A549 (cell line): ENCODE measurements around the gene STRIP2.

Experiments
- CHD4 ChIP-seq: fragments of 200-600 bp; sonication (generic); IDR thresholded peaks from 2 replicates; pipeline ENCODE4 v1.6.1; 2016; ENCODE audit warnings: antibody characterized with exemption, mild to moderate bottlenecking, borderline replicate concordance
- MAX ChIP-seq: IDR thresholded peaks from 2 replicates; pipeline ENCODE4 v1.6.1; 2012
- POLR2A ChIP-seq: IDR thresholded peaks from 2 replicates; pipeline ENCODE4 v1.6.1; 2012; ENCODE audit warnings: mild to moderate bottlenecking, low read length
- SMC3 ChIP-seq: fragments of >200 bp; sonication (Bioruptor Twin); formaldehyde crosslinking; IDR thresholded peaks from 3 replicates; pipeline ENCODE4 v1.6.1; 2018; ENCODE audit warnings: inconsistent platforms
- TF ChIP-seq, protein P1 (sequence below): fragments of 450-650 bp; IDR thresholded peaks from 2 replicates; pipeline ENCODE4 v1.6.1; 2014; ENCODE audit warnings: antibody characterized with exemption

GRCh38 chr7:129385116-129385515 is 49.1 kb upstream of the STRIP2 start:
- TF ChIP-seq CHD4 (no peak), POLR2A (no peak), MAX (no peak), SMC3 (no peak)
- TF ChIP-seq, protein P1, sequence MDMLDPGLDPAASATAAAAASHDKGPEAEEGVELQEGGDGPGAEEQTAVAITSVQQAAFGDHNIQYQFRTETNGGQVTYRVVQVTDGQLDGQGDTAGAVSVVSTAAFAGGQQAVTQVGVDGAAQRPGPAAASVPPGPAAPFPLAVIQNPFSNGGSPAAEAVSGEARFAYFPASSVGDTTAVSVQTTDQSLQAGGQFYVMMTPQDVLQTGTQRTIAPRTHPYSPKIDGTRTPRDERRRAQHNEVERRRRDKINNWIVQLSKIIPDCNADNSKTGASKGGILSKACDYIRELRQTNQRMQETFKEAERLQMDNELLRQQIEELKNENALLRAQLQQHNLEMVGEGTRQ = no peak
